ENCODE results near the gene PFDN4. TPM values are rescaled to one million over a fixed set of nuclear protein-coding genes. Genes with fewer than 3 reads are reported as not detected.
"Not testable (repeated sequence)": the region's sequence is repeated elsewhere in the genome, so short reads cannot be mapped to it uniquely, and the experiment has no call there.

PFDN4 gene
- total RNA-seq, 2 experiments from 2014 or later: 38.4 to 40.3 TPM

- H3K4me3 Mint-ChIP-seq: no peak overlapping the region
- DNase-seq: no peak
- H3K27me3 Mint-ChIP-seq: no peaks in the 10 kb centered on the region
- no peaks in the 10 kb centered on the region for H3K9me3 Mint-ChIP-seq
- intact Hi-C loops (cut with micrococcal nuclease): loop anchor here (1.0 to 2.0 kb wide), 2 partner anchors 63 to 425 kb away; no protein-coding TSS in a partner anchor
- CTCF ChIA-PET: interaction anchor here (0.8 to 1.7 kb wide), 5 partner anchors 9 to 426 kb away, joined by 3 to 8 read pairs (median 4); no protein-coding TSS in a partner anchor
- H3K27ac Mint-ChIP-seq: peak overlapping the region; percentile 39
- POLR2A ChIA-PET: interaction anchor here (0.6 kb wide), 1 partner anchor 14 kb away, joined by 3 read pairs; the partner anchor contains the start of gene PFDN4
- H3K4me1 Mint-ChIP-seq (ENCODE audit: low read depth): peaks cover 24% of the 10 kb centered on the region
- peaks cover 5% of the 10 kb centered on the region for H3K36me3 Mint-ChIP-seq
Observed at GRCh38 chr20:54221996-54222890, 14.4 kb downstream of the PFDN4 start.

DNA sequence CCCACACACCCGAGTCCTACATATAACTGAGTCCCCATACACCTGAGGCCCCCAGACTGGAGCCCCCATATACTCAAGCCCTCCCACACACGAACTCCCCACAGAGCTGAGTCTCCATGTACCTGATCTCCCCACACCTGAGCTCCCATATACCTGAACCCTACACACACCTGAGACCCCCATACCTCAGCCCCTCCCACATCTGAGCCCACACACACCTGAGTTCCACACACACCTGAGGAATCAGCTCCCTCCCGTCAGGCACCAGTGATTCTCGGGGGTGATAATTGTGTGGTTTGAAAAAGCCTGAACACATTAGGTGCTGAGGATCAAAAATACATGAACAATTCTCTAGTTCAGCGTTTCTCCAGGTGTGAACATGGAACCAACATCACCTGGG lies 15.4 kb downstream of the PFDN4 start:
- ChIA-PET POLR2A (no interaction called here), CTCF (interaction anchor here (1.0 kb wide), 1 partner anchor 421 kb away, joined by 3 read pairs; no protein-coding TSS in a partner anchor)
- no peak for DNase-seq
- H3K4me1 Mint-ChIP-seq (ENCODE audit: low read depth): peaks cover 24% of the 10 kb centered on the region
- H3K27ac Mint-ChIP-seq: no peak overlapping the region
- peaks cover 7% of the 10 kb centered on the region for H3K9me3 Mint-ChIP-seq
- H3K4me3 Mint-ChIP-seq: no peak overlapping the region
- no peaks in the 10 kb centered on the region for H3K27me3 Mint-ChIP-seq
- H3K36me3 Mint-ChIP-seq: peaks cover 2% of the 10 kb centered on the region
- intact Hi-C loops (cut with micrococcal nuclease): no loop called here

GRCh38 chr20:54223751-54224150 lies 15.9 kb downstream of the PFDN4 start:
- H3K4me1 Mint-ChIP-seq (ENCODE audit: low read depth): peaks cover 24% of the 10 kb centered on the region
- intact Hi-C loops (cut with micrococcal nuclease): no loop called here
- no peaks in the 10 kb centered on the region for H3K36me3 Mint-ChIP-seq
- peaks cover 9% of the 10 kb centered on the region for H3K9me3 Mint-ChIP-seq
- ChIA-PET POLR2A (no interaction called here), CTCF (interaction anchor here (1.0 kb wide), 1 partner anchor 420 kb away, joined by 3 read pairs; no protein-coding TSS in a partner anchor)
- DNase-seq: no peak
- H3K27me3 Mint-ChIP-seq: no peaks in the 10 kb centered on the region
- no peak overlapping the region for H3K27ac Mint-ChIP-seq
- H3K4me3 Mint-ChIP-seq: no peak overlapping the region

DNA sequence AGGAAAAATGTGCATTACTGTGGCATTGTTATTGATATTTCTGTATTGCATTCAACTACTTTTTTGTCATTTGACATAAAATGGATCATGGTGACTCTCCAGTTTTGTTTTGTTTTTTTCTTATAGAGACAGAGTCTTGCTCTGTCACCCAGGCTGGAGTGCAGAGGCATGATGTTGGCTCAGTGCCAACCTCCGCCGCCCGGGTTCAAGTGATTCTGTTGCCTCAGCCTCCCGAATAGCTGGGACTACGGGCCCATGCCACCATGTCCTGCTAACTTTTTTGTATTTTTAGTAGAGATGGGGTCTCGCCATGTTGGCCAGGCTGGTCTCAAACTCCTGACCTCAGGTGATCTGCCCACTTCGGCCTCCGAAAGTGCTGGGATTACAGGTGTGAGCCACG lies 16.8 kb downstream of the PFDN4 start:
- H3K4me3 Mint-ChIP-seq; H3K9me3 Mint-ChIP-seq; DNase-seq; CTCF ChIA-PET; H3K27ac Mint-ChIP-seq; POLR2A ChIA-PET; intact Hi-C loops (cut with micrococcal nuclease); H3K27me3 Mint-ChIP-seq; H3K36me3 Mint-ChIP-seq: not testable (repeated sequence)
- peaks cover 24% of the 10 kb centered on the region for H3K4me1 Mint-ChIP-seq (ENCODE audit: low read depth)

DNA sequence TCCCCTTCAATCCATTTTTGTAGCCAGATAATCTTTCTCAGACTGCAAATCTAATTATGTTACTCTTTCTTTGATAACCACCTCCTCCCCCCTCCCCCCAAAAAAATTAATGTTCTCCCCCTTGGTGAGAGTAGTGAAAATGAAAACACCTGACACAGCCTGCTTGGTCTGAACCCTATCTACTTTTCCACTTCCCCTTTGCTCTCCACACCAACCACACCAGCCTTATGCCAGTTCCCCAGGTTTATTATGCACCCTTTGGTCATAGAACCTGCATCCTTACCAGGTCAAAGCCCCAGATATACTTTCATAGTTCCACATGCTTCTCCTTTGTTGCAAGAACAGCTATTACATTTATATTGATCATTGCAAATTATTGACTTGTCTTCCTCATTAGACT lies 19.4 kb downstream of the PFDN4 start:
- H3K9me3 Mint-ChIP-seq: peaks cover 15% of the 10 kb centered on the region
- DNase-seq: no peak
- ChIA-PET CTCF (no interaction called here), POLR2A (no interaction called here)
- no peaks in the 10 kb centered on the region for H3K36me3 Mint-ChIP-seq
- H3K27ac Mint-ChIP-seq: no peak overlapping the region
- no peak overlapping the region for H3K4me3 Mint-ChIP-seq
- intact Hi-C loops (cut with micrococcal nuclease): no loop called here
- peaks cover 5% of the 10 kb centered on the region for H3K4me1 Mint-ChIP-seq (ENCODE audit: low read depth)
- no peaks in the 10 kb centered on the region for H3K27me3 Mint-ChIP-seq

DNA sequence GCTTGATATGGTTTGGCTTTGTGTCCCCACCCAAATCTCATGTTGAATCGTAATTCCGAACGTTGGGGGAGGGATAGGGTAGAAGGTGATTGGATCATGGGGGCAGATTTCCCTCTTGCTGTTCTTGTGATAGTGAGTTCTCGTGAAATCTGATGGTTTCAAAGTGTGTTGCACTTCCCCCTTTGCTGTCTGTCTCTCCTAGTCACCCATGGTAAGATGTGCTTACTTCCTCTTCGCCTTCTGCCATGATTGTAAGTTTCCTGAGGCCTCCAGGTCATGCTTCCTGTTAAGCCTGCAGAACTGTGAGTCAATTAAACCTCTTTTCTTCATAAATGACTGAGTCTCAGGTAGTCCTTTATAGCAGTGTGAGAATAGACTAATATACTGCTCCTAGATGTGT lies 19.9 kb downstream of the PFDN4 start:
- no peak for DNase-seq
- ChIA-PET POLR2A (no interaction called here), CTCF (no interaction called here)
- Mint-ChIP-seq H3K27me3 (no peaks in the 10 kb centered on the region), H3K27ac (no peak overlapping the region), H3K9me3 (peaks cover 19% of the 10 kb centered on the region), H3K4me1 (ENCODE audit: low read depth) (peaks cover under 1% of the 10 kb centered on the region), H3K36me3 (peaks cover 1% of the 10 kb centered on the region), H3K4me3 (no peak overlapping the region)
- intact Hi-C loops (cut with micrococcal nuclease): no loop called here

DNA sequence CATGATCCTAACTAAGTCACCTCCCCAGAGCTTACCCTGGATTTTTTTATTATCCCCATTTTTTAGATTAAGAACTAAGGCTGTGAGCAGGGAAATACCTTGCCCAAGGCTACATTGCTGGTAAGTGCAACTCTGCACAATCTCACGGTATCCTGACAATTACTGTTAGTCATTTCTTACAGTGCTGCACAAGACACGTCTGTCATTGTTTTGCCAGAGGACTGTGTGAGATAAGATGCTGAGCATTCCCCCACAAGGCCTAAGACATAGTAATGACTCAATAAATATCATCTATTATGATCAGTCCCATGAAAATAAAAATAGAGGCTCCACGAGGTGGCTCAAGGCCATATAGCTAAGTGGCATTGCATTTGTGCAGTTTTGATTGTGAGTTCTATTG lies 21.0 kb downstream of the PFDN4 start:
- peaks cover 19% of the 10 kb centered on the region for H3K9me3 Mint-ChIP-seq
- CTCF ChIA-PET: no interaction called here

GRCh38 chr20:54229566-54230160 lies 21.8 kb downstream of the PFDN4 start:
- H3K27me3 Mint-ChIP-seq: no peaks in the 10 kb centered on the region
- no peak overlapping the region for H3K27ac Mint-ChIP-seq
- peaks cover 1% of the 10 kb centered on the region for H3K36me3 Mint-ChIP-seq
- H3K4me1 Mint-ChIP-seq (ENCODE audit: low read depth): no peaks in the 10 kb centered on the region
- CTCF ChIA-PET: no interaction called here
- POLR2A ChIA-PET: no interaction called here
- DNase-seq: no peak
- intact Hi-C loops (cut with micrococcal nuclease): no loop called here
- peaks cover 19% of the 10 kb centered on the region for H3K9me3 Mint-ChIP-seq
- no peak overlapping the region for H3K4me3 Mint-ChIP-seq

More for the DNA sequence above, 21.0 kb downstream of the PFDN4 start:
- Mint-ChIP-seq H3K27me3 (no peaks in the 10 kb centered on the region), H3K27ac (no peak overlapping the region), H3K4me1 (ENCODE audit: low read depth) (no peaks in the 10 kb centered on the region), H3K36me3 (peaks cover 1% of the 10 kb centered on the region), H3K4me3 (no peak overlapping the region)
- POLR2A ChIA-PET: no interaction called here
- no peak for DNase-seq
- intact Hi-C loops (cut with micrococcal nuclease): no loop called here

GRCh38 chr20:54231036-54231435 lies 23.1 kb downstream of the PFDN4 start:
- Mint-ChIP-seq H3K4me1 (ENCODE audit: low read depth) (no peaks in the 10 kb centered on the region), H3K36me3 (peaks cover 1% of the 10 kb centered on the region), H3K27ac (no peak overlapping the region), H3K27me3 (peaks cover 1% of the 10 kb centered on the region), H3K4me3 (no peak overlapping the region), H3K9me3 (peaks cover 19% of the 10 kb centered on the region)
- DNase-seq: no peak
- POLR2A ChIA-PET: no interaction called here
- intact Hi-C loops (cut with micrococcal nuclease): no loop called here
- CTCF ChIA-PET: interaction anchor here (1.2 kb wide), 1 partner anchor 8 kb away, joined by 3 read pairs; no protein-coding TSS in a partner anchor

GRCh38 chr20:54234991-54235390 lies 27.1 kb downstream of the PFDN4 start:
- intact Hi-C loops (cut with micrococcal nuclease): no loop called here

GRCh38 chr20:54237116-54237943 lies 29.4 kb downstream of the PFDN4 start:
- H3K4me1 Mint-ChIP-seq (ENCODE audit: low read depth): no peaks in the 10 kb centered on the region
- H3K27me3 Mint-ChIP-seq: peaks cover 23% of the 10 kb centered on the region
- intact Hi-C loops (cut with micrococcal nuclease): no loop called here
- peaks cover 4% of the 10 kb centered on the region for H3K9me3 Mint-ChIP-seq
- peaks cover under 1% of the 10 kb centered on the region for H3K36me3 Mint-ChIP-seq
- no peak overlapping the region for H3K4me3 Mint-ChIP-seq
- H3K27ac Mint-ChIP-seq: no peak overlapping the region
- ChIA-PET CTCF (no interaction called here), POLR2A (no interaction called here)
- no peak for DNase-seq

More at GRCh38 chr20:54234991-54235390, 27.1 kb downstream of the PFDN4 start:
- no peak overlapping the region for H3K27ac Mint-ChIP-seq
- no peak overlapping the region for H3K4me3 Mint-ChIP-seq
- H3K36me3 Mint-ChIP-seq: peaks cover 1% of the 10 kb centered on the region
- ChIA-PET POLR2A (no interaction called here), CTCF (interaction anchor here (1.2 kb wide), 1 partner anchor 13 kb away, joined by 4 read pairs; no protein-coding TSS in a partner anchor)
- no peak for DNase-seq
- H3K4me1 Mint-ChIP-seq (ENCODE audit: low read depth): no peaks in the 10 kb centered on the region
- peaks cover 19% of the 10 kb centered on the region for H3K27me3 Mint-ChIP-seq
- H3K9me3 Mint-ChIP-seq: peaks cover 10% of the 10 kb centered on the region

GRCh38 chr20:54244113-54244512 lies 36.2 kb downstream of the PFDN4 start:
- Mint-ChIP-seq H3K4me3 (no peak overlapping the region), H3K27ac (no peak overlapping the region), H3K4me1 (ENCODE audit: low read depth) (no peaks in the 10 kb centered on the region), H3K9me3 (peaks cover 6% of the 10 kb centered on the region), H3K36me3 (no peaks in the 10 kb centered on the region), H3K27me3 (peaks cover 6% of the 10 kb centered on the region)
- no peak for DNase-seq
- intact Hi-C loops (cut with micrococcal nuclease): no loop called here
- CTCF ChIA-PET: no interaction called here
- POLR2A ChIA-PET: no interaction called here
